Measurements from ENCODE around the gene PDE1A. TPM values are rescaled to one million over a fixed set of nuclear protein-coding genes. Genes with fewer than 3 reads are reported as not detected.

PDE1A gene
- total RNA-seq, 1 experiment from 2014 or later: not detected

DNA sequence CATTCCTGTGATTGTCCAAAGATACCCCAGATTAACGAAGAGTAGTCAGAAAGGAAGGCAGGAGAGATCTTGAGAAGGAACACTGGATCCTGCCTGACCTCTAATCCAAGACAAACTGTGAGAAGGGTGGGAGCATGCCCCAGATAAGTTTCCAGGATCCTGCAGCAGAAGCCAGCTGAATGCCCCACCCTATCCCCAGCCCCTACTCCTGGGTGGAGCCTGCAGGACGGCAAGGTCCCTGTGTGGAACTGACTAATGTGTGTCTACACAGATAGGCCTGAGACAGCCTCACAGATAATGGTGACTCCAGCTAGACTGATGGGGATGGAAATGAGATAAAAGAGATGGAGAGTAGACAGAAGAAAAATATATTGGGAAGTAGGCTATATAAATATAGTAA, 174.3 kb downstream of the PDE1A start:
- no peaks in the 10 kb centered on the region for H3K4me1 ChIP-seq
- Mint-ChIP-seq H3K27ac (ENCODE audit: unreplicated experiment) (no peak overlapping the region), H3K36me3 (ENCODE audit: insufficient read depth, unreplicated experiment) (no peaks in the 10 kb centered on the region), H3K9me3 (ENCODE audit: unreplicated experiment) (no peaks in the 10 kb centered on the region), H3K27me3 (ENCODE audit: insufficient read depth, unreplicated experiment) (peaks cover 5% of the 10 kb centered on the region), H3K4me3 (ENCODE audit: unreplicated experiment) (no peak overlapping the region), H3K4me1 (ENCODE audit: low read depth, unreplicated experiment) (no peaks in the 10 kb centered on the region)
- H3K36me3 ChIP-seq (ENCODE audit: control insufficient read depth, insufficient read depth, low read length): no peaks in the 10 kb centered on the region
- no peak overlapping the region for H3K4me3 ChIP-seq (ENCODE audit: low read depth, low read length)
- no peak for DNase-seq
- intact Hi-C loops (cut with micrococcal nuclease; ENCODE audit: unreplicated experiment): no loop called here
- POLR2A ChIA-PET: no interaction called here
- TF ChIP-seq, protein P1, sequence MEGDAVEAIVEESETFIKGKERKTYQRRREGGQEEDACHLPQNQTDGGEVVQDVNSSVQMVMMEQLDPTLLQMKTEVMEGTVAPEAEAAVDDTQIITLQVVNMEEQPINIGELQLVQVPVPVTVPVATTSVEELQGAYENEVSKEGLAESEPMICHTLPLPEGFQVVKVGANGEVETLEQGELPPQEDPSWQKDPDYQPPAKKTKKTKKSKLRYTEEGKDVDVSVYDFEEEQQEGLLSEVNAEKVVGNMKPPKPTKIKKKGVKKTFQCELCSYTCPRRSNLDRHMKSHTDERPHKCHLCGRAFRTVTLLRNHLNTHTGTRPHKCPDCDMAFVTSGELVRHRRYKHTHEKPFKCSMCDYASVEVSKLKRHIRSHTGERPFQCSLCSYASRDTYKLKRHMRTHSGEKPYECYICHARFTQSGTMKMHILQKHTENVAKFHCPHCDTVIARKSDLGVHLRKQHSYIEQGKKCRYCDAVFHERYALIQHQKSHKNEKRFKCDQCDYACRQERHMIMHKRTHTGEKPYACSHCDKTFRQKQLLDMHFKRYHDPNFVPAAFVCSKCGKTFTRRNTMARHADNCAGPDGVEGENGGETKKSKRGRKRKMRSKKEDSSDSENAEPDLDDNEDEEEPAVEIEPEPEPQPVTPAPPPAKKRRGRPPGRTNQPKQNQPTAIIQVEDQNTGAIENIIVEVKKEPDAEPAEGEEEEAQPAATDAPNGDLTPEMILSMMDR (IDR thresholded peaks at IDR 0.05; ENCODE audit: insufficient read depth in 1 of 2, low read depth in 1 of 2, low read length in 1 of 2, severe bottlenecking in 1 of 2, unreplicated experiment in 1 of 2): no peak
- no peaks in the 10 kb centered on the region for H3K27me3 ChIP-seq (replicated peaks; ENCODE audit: control insufficient read depth, insufficient read depth, low read length)
- no peaks in the 10 kb centered on the region for H3K9me3 ChIP-seq
- BruUV-seq (replicated peaks): no TSS peak
- CTCF ChIA-PET: no interaction called here

DNA sequence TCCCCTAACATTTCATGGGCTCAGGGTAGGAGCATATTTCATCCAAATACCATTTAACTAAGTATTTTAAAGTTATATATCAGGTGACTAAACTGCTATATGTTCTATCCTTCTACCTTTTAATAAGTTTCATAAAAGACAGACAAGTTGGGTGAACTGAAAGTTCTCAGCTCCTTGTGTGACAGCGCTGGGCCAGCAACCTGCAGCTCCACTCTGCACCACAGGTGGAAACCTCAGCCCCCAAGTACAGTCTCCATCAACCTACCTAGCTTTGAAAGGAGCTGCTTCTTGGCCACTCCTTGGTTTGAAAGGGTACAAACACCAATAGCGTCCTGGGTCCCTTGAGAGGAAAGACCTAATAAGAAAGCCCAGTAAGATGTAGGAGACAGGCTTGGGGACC, 177.9 kb downstream of the PDE1A start:
- no peak overlapping the region for H3K4me3 Mint-ChIP-seq (ENCODE audit: unreplicated experiment)
- H3K4me1 ChIP-seq: no peaks in the 10 kb centered on the region
- H3K36me3 ChIP-seq (ENCODE audit: control insufficient read depth, insufficient read depth, low read length): no peaks in the 10 kb centered on the region
- H3K27me3 ChIP-seq (replicated peaks; ENCODE audit: control insufficient read depth, insufficient read depth, low read length): no peaks in the 10 kb centered on the region
- TF ChIP-seq, protein P1 (IDR thresholded peaks at IDR 0.05; ENCODE audit: insufficient read depth in 1 of 2, low read depth in 1 of 2, low read length in 1 of 2, severe bottlenecking in 1 of 2, unreplicated experiment in 1 of 2): no peak
- intact Hi-C loops (cut with micrococcal nuclease; ENCODE audit: unreplicated experiment): no loop called here
- ChIA-PET POLR2A (interaction anchor here (0.5 kb wide), 1 partner anchor 470 kb away, joined by 3 read pairs; no protein-coding TSS in a partner anchor), CTCF (interaction anchor here (0.5 to 1.3 kb wide), 2 partner anchors 8 to 436 kb away, joined by 3 to 4 read pairs; no protein-coding TSS in a partner anchor)
- BruUV-seq (replicated peaks): no TSS peak
- no peak overlapping the region for H3K4me3 ChIP-seq (ENCODE audit: low read depth, low read length)
- H3K27ac Mint-ChIP-seq (ENCODE audit: unreplicated experiment): no peak overlapping the region
- H3K9me3 Mint-ChIP-seq (ENCODE audit: unreplicated experiment): no peaks in the 10 kb centered on the region
- H3K4me1 Mint-ChIP-seq (ENCODE audit: low read depth, unreplicated experiment): no peaks in the 10 kb centered on the region
- no peaks in the 10 kb centered on the region for H3K9me3 ChIP-seq
- H3K27me3 Mint-ChIP-seq (ENCODE audit: insufficient read depth, unreplicated experiment): peaks cover 5% of the 10 kb centered on the region
- no peak for DNase-seq
- no peaks in the 10 kb centered on the region for H3K36me3 Mint-ChIP-seq (ENCODE audit: insufficient read depth, unreplicated experiment)

DNA sequence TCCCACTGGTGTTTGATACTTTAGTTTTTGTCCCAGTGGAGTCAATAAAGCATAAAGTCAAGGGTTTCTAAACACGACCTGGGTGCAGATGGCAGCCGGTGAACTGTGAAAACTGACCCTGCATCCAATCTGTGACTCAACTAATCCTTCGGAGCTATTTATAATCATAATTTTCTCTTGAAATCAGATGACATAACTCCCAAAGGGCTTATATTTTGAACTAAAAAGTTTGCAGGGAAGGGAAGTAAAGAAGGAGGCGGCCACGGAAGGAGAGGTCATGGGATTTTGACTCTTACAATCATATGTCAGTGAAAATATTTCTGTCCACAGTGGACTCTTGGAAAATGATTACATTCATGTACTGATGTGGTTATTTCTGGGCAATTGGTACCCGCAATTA, 178.5 kb downstream of the PDE1A start:
- TF ChIP-seq, protein P1 (IDR thresholded peaks at IDR 0.05; ENCODE audit: insufficient read depth in 1 of 2, low read depth in 1 of 2, low read length in 1 of 2, severe bottlenecking in 1 of 2, unreplicated experiment in 1 of 2): no peak
- H3K9me3 Mint-ChIP-seq (ENCODE audit: unreplicated experiment): no peaks in the 10 kb centered on the region
- Histone ChIP-seq H3K4me3 (ENCODE audit: low read depth, low read length) (no peak overlapping the region), H3K27me3 (replicated peaks; ENCODE audit: control insufficient read depth, insufficient read depth, low read length) (no peaks in the 10 kb centered on the region), H3K36me3 (ENCODE audit: control insufficient read depth, insufficient read depth, low read length) (no peaks in the 10 kb centered on the region), H3K9me3 (no peaks in the 10 kb centered on the region), H3K4me1 (no peaks in the 10 kb centered on the region)
- H3K36me3 Mint-ChIP-seq (ENCODE audit: insufficient read depth, unreplicated experiment): no peaks in the 10 kb centered on the region
- no peaks in the 10 kb centered on the region for H3K4me1 Mint-ChIP-seq (ENCODE audit: low read depth, unreplicated experiment)
- ChIA-PET CTCF (interaction anchor here (1.3 kb wide), 1 partner anchor 8 kb away, joined by 4 read pairs; no protein-coding TSS in a partner anchor), POLR2A (no interaction called here)
- no TSS peak for BruUV-seq (replicated peaks)
- H3K27me3 Mint-ChIP-seq (ENCODE audit: insufficient read depth, unreplicated experiment): peaks cover 5% of the 10 kb centered on the region
- intact Hi-C loops (cut with micrococcal nuclease; ENCODE audit: unreplicated experiment): no loop called here
- no peak overlapping the region for H3K4me3 Mint-ChIP-seq (ENCODE audit: unreplicated experiment)
- DNase-seq: no peak
- H3K27ac Mint-ChIP-seq (ENCODE audit: unreplicated experiment): no peak overlapping the region
